VCaP (cell line): ENCODE data around the gene RTTN.
A peak's percentile ranks its signal among the peaks of the same experiment; 100 is the strongest.
"Not testable (repeated sequence)": the region's sequence is repeated elsewhere in the genome, so short reads cannot be mapped to it uniquely, and the experiment has no call there.

Experiments used
- H3K27ac ChIP-seq: fragments of 450-650 bp; 2 replicates; pipeline ENCODE4 v1.5.1; 2017
- CTCF ChIP-seq: fragments of 450-650 bp; conservative IDR thresholded peaks from 2 replicates; pipeline ENCODE4 v1.5.1; 2017; ENCODE audit warnings: mild to moderate bottlenecking, moderate library complexity

RTTN gene

GRCh38 chr18:69980982-69981804 lies 224.3 kb downstream of the RTTN start:
- no peak for TF ChIP-seq CTCF
- peak overlapping the region; percentile 17; the same call in 1 of the 2 replicates for H3K27ac ChIP-seq

- no peak for TF ChIP-seq CTCF
Measured at GRCh38 chr18:69980509-69980908, 225.0 kb downstream of the RTTN start.

GRCh38 chr18:69978732-69979715 lies 226.5 kb downstream of the RTTN start:
- no peak overlapping the region for H3K27ac ChIP-seq
- no peak for TF ChIP-seq CTCF

More at GRCh38 chr18:69980509-69980908, 225.0 kb downstream of the RTTN start:
- peak overlapping the region; percentile 17; the same call in 1 of the 2 replicates for H3K27ac ChIP-seq

- H3K27ac ChIP-seq: not testable (repeated sequence)
Measured at GRCh38 chr18:69975294-69975693, 230.2 kb downstream of the RTTN start.

GRCh38 chr18:69974365-69974764 lies 231.1 kb downstream of the RTTN start:
- no peak for TF ChIP-seq CTCF
- H3K27ac ChIP-seq: no peak overlapping the region

GRCh38 chr18:69969491-69969890 lies 236.0 kb downstream of the RTTN start:
- H3K27ac ChIP-seq: no peak overlapping the region
- TF ChIP-seq CTCF: no peak

GRCh38 chr18:69968039-69968438 lies 237.4 kb downstream of the RTTN start:
- TF ChIP-seq CTCF: no peak
- no peak overlapping the region for H3K27ac ChIP-seq
